Measurements from ENCODE around the gene DDX51.

- TF ChIP-seq EZH2 (IDR thresholded peaks at IDR 0.05; ENCODE audit: low read length, unreplicated experiment) (no peak), EZH2phosphoT487 (IDR thresholded peaks at IDR 0.05; ENCODE audit: borderline replicate concordance, low read length) (no peak)
- TF ChIP-seq, protein P1, sequence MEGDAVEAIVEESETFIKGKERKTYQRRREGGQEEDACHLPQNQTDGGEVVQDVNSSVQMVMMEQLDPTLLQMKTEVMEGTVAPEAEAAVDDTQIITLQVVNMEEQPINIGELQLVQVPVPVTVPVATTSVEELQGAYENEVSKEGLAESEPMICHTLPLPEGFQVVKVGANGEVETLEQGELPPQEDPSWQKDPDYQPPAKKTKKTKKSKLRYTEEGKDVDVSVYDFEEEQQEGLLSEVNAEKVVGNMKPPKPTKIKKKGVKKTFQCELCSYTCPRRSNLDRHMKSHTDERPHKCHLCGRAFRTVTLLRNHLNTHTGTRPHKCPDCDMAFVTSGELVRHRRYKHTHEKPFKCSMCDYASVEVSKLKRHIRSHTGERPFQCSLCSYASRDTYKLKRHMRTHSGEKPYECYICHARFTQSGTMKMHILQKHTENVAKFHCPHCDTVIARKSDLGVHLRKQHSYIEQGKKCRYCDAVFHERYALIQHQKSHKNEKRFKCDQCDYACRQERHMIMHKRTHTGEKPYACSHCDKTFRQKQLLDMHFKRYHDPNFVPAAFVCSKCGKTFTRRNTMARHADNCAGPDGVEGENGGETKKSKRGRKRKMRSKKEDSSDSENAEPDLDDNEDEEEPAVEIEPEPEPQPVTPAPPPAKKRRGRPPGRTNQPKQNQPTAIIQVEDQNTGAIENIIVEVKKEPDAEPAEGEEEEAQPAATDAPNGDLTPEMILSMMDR (conservative IDR thresholded peaks at IDR 0.05; ENCODE audit: low read depth, low read length) = no peak
Measured at GRCh38 chr12:132188916-132189325, 44.8 kb upstream of the DDX51 start.

All from PC-3 (cell line).